Kidney capillary endothelial cell (primary cell): ENCODE measurements around the gene EEF2K.

Experiments used
- DNase-seq: peaks from one replicate; pipeline ENCODE4 v3.0.0-alpha.2; 2018; ENCODE audit warnings: low spot score

EEF2K gene

GRCh38 chr16:22253272-22253671 is 47.2 kb downstream of the EEF2K start:
- no peak for DNase-seq

- no peak for DNase-seq
Observed at GRCh38 chr16:22255335-22255734, 49.3 kb downstream of the EEF2K start.

GRCh38 chr16:22257440-22257839 is 51.4 kb downstream of the EEF2K start:
- no peak for DNase-seq

- DNase-seq = no peak
Observed at GRCh38 chr16:22260490-22260889, 54.4 kb downstream of the EEF2K start.

GRCh38 chr16:22262460-22262859 is 56.4 kb downstream of the EEF2K start:
- DNase-seq = peak; percentile 42

GRCh38 chr16:22264786-22265185 is 58.7 kb downstream of the EEF2K start:
- no peak for DNase-seq

- DNase-seq = no peak
Observed at GRCh38 chr16:22265351-22265750, 59.3 kb downstream of the EEF2K start.

GRCh38 chr16:22266546-22266945 is 60.5 kb downstream of the EEF2K start:
- no peak for DNase-seq

GRCh38 chr16:22267764-22268163 is 61.7 kb downstream of the EEF2K start:
- DNase-seq = no peak

GRCh38 chr16:22270525-22270924 is 64.4 kb downstream of the EEF2K start:
- no peak for DNase-seq

GRCh38 chr16:22272870-22273650 is 67.0 kb downstream of the EEF2K start:
- DNase-seq = no peak

GRCh38 chr16:22274916-22275315 is 68.8 kb downstream of the EEF2K start:
- DNase-seq = no peak

GRCh38 chr16:22278441-22279230 is 72.6 kb downstream of the EEF2K start:
- no peak for DNase-seq

GRCh38 chr16:22282254-22282892 is 76.3 kb downstream of the EEF2K start:
- DNase-seq = no peak

GRCh38 chr16:22284637-22285036 is 78.6 kb downstream of the EEF2K start:
- no peak for DNase-seq

- DNase-seq = no peak
Observed at GRCh38 chr16:22285080-22285479, 79.0 kb downstream of the EEF2K start.

GRCh38 chr16:22291020-22291419 is 84.9 kb downstream of the EEF2K start:
- DNase-seq = no peak

GRCh38 chr16:22291860-22292318 is 85.8 kb downstream of the EEF2K start:
- DNase-seq = no peak

GRCh38 chr16:22292320-22292719 is 86.2 kb downstream of the EEF2K start:
- DNase-seq = no peak

GRCh38 chr16:22293137-22294106 is 87.3 kb downstream of the EEF2K start:
- no peak for DNase-seq
